ENCODE measurements around the gene RETREG2. TPM values are rescaled to one million over a fixed set of nuclear protein-coding genes. Genes with fewer than 3 reads are reported as not detected.
"Not testable (repeated sequence)": the region's sequence is repeated elsewhere in the genome, so short reads cannot be mapped to it uniquely, and the experiment has no call there.

Gene RETREG2
- polyA plus RNA-seq, 1 donor, result 105 TPM

DNA sequence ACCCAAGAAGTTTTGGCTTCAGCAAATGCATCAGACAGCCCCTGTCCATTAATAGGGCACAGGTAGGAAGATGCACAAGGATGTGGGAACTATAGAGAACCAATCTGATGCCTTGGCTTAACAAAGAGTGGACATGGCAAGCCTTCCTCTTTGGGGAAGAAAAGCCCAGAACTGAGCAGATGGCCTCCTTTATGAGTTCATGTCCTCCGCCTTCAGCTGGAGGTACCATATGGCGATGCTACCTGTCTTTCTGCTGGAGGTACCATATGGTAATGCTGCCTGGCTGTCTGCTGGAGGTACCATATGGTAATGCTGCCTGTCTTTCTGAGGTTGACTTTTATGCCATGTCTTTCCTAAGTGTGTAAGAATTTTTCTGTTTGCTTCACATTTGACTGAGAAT lies 6.0 kb downstream of the RETREG2 start:
- DNase-seq, result no peak

GRCh38 chr2:219186754-219187456 lies 8.8 kb downstream of the RETREG2 start:
- no peak for DNase-seq

DNA sequence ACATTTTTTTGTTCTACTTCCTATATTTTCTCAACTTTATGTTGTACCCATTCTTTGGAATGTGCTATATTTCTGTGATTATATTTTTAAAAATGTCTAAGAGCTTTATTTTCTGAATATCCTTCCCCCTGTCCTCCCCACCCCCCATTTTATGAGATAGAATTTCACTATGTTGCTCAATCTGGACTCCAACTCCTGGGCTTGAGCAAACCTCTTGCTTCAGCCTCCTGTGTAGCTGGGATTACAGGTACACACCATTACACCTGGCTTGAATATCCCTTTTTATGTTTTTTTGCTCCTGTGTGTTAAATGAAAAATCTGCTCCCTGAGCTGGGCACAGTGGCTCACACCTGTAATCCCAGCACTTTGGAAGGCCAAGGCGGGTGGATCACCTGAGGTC lies 19.3 kb downstream of the RETREG2 start:
- DNase-seq, result no peak

DNA sequence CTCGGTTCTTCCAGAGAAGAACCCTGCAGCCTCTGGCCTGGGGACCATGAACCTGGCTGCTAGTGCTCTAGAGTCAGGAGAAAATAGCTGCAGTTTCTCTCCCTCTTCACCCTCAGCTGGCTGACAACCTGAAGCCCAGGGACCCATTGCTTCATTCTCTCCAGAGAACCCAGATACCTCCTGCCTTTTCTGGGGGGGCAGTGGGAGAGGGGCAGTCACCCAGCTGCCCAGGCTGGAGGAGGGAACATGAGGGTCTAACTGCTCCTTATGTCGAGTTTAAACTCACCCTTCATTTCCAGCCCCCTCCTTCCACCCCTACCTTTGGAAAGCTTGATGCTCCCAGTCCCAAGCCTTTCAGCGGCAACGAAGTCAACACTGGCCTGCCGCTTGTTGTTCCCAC lies 20.9 kb downstream of the RETREG2 start:
- no peak for DNase-seq

- DNase-seq, result no peak
Observed at GRCh38 chr2:219199470-219200211, 21.6 kb downstream of the RETREG2 start.

GRCh38 chr2:219200502-219201326 lies 22.6 kb downstream of the RETREG2 start:
- DNase-seq, result not testable (repeated sequence)

DNA sequence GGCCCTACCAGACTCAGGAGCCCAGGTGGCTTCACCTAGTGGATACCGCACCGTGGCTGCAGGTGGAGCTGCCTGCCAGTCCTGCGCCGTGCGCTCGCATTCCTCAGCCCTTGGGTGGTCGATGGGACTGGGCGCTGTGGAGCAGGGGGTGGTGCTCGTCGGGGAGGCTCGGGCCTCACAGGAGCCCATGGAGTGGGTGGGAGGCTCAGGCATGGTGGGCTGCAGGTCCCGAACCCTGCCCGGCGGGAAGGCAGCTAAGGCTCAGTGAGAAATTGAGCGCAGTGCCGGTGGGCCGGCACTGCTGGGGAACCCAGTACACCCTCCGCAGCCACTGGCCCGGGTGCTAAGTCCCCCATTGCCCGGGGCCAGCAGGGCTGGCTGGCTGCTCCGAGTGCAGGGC lies 23.3 kb downstream of the RETREG2 start:
- DNase-seq, result not testable (repeated sequence)

GRCh38 chr2:219204425-219205164 lies 26.5 kb downstream of the RETREG2 start:
- DNase-seq, result no peak

DNA sequence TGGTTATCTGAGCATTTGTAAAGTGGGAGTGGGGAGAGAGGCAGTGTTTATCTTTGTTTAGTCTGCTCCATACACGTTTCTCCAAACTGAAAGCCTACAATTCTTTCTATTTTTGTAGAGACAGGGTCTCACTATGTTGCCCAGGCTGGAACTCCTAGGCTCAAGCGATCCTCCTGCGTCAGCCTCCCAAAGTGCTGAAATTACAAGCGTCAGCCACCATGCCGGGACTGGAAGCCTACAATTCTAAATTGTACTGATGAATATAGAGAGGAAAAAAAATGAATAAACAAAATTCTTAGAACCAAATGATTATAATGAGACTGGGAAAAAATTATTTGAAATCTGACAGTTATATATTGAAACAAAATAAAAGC lies 27.1 kb downstream of the RETREG2 start:
- no peak for DNase-seq

GRCh38 chr2:219205981-219206327 lies 27.9 kb downstream of the RETREG2 start:
- DNase-seq, result no peak

GRCh38 chr2:219206328-219207133 lies 28.5 kb downstream of the RETREG2 start, which contains the start of gene ZFAND2B:
Gene ZFAND2B, plus strand, starts transcription at chr2:219206782. Its CDS starts 206 bp downstream, at chr2:219206988.
- DNase-seq, result peak; percentile 94

DNA sequence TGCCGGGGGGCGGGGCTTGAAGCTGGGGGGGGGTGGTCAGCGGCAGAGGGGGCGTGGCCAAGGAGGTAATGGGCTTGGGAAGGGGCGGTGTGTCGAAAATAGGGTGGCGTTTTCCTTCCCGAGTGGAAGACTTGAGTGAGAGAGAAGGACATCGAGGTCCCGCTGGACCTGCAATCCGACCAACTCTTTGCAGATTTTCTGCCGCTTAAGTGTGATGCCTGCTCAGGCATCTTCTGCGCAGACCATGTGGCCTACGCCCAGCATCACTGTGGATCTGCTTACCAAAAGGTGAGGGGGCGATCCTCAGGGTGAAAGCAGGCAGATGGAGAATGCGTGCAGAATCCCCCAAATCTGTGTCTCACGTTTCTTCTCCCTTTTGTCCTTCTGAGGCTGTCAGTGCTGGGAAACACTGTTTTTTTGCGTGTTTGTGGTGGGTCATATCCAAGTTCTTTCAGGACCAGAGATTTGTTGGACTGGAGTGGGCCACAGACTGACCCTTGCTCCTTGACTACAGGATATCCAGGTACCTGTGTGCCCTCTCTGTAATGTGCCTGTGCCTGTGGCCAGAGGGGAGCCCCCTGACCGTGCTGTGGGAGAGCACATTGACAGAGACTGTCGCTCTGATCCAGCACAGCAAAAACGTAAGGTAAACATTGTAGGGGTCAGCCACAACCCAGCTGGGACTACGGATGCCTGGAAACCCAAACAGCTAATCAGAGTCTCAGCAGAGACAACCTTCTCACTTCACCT lies 29.2 kb downstream of the RETREG2 start:
- DNase-seq, result no peak

- no peak for DNase-seq
Observed at GRCh38 chr2:219207884-219208740, 30.0 kb downstream of the RETREG2 start.

GRCh38 chr2:219209236-219210195 lies 31.4 kb downstream of the RETREG2 start:
- DNase-seq, result no peak

DNA sequence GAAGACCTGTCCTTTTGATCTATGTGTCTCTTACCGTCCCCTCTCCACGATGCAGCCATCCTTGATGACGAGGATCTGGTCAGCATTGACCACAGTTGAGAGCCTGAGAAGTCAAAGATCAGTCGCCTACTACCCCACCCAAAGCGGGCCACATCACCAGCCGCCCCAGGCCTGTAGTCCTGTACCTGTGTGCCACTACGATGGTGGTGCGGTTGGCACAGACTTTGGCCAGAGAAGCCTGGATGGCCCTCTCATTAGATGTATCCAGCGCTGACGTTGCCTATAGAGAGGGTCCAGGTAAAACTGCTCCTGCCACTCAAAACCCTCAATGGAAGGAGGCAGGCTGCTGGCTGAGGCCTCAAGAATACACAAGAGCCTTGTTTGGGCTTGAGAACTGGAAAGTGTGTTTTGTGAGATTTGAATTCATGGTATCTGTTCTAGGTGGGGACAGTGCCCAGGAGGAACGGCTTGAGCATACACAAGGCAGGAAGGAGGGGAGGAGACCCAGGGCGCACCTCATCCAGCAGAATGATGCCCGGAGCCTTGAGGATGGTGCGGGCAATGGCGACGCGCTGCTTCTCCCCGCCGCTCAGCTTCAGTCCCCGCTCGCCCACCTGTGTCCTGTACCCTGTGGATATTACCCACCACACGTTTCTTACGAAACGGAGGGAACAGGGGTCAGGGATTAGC lies 32.3 kb downstream of the RETREG2 start:
- DNase-seq, result no peak

DNA sequence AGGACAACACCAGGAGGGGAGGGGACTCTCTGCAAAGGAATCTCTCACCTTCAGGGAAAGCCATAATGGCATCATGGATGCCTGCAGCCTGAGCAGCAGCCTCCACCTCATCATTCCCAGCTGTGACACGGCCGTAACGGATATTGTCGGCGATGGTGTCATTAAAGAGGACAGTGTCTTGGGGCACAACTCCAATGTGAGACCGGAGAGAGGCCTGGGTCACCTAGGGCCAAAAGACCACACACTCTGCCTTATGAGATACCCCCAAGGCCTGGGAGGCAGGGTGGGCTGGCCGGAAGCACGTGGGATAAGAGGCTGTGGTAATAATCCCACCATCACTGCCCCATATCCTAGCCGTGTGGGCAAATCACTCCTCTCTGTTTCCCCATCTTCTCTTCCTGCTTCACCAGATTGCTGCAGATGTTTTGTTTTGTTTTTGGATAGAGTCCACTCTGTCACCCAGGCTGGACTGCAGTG lies 32.8 kb downstream of the RETREG2 start:
- DNase-seq, result no peak

GRCh38 chr2:219213026-219213415 lies 34.9 kb downstream of the RETREG2 start:
- no peak for DNase-seq

Measured in left kidney (tissue), 2 donors.